GM12878 (cell line): ENCODE data around the gene NOS1. TPM values are rescaled to one million over a fixed set of nuclear protein-coding genes. Genes with fewer than 3 reads are reported as not detected.
"Not testable (repeated sequence)": the region's sequence is repeated elsewhere in the genome, so short reads cannot be mapped to it uniquely, and the experiment has no call there.

Experiments used
- ATAC-seq: fragments of 200-7000 bp; cut with Tn5 transposase; 3 replicates; pipeline ENCODE4 v1.9.1; 2020; ENCODE audit warnings: mild to moderate bottlenecking, moderate library complexity
- BruUV-seq: library from RNA; stranded (reverse); fragments of 400-500 nt; replicated peaks from 2 replicates; lab custom pipeline; 2021; lab: Mats Ljungman, UMichigan
- CTCF ChIA-PET: fragments of 300-600 bp; sonication (Branson Sonifier 250); formaldehyde crosslinking; extraction: SDS; loops from one replicate; lab custom pipeline; 2021; ENCODE audit warnings: inconsistent platforms; lab: Yijun Ruan, JAX
- POLR2A ChIA-PET: fragments of 350-600 bp; formaldehyde crosslinking; extraction: SDS; loops from one replicate; lab custom pipeline; 2021; ENCODE audit warnings: inconsistent platforms; lab: Charles Lee
- RAD21 ChIA-PET: fragments of 300-600 bp; sonication (Branson Sonifier 250); formaldehyde crosslinking; loops from one replicate; lab custom pipeline; 2023; ENCODE audit warnings: antibody characterized with exemption; ENCODE audit not compliant: unreplicated experiment; lab: Charles Lee
- SMC1A ChIA-PET: fragments of 300-600 bp; sonication (Branson Sonifier 250); formaldehyde crosslinking; loops from one replicate; lab custom pipeline; 2023; ENCODE audit not compliant: unreplicated experiment, uncharacterized antibody; lab: Charles Lee
- DNase-seq: peaks from one replicate; pipeline ENCODE4 v3.0.0-alpha.2; 2011; ENCODE audit warnings: low read depth, low spot score
- FAIRE-seq: peaks from 3 replicates; lab custom pipeline; 2011; peaks lifted over from hg19 to GRCh38; lab: Jason Lieb, UNC
- H2AFZ ChIP-seq: 2 replicates; pipeline ENCODE4 v1.6.0; 2011; ENCODE audit warnings: low read depth, low read length, control low read depth; ENCODE audit not compliant: control insufficient read depth
- H3K27ac ChIP-seq: 2 replicates; pipeline ENCODE4 v1.5.1; 2011; ENCODE audit warnings: control low read depth; ENCODE audit not compliant: control insufficient read depth, insufficient read depth
- H3K27me3 ChIP-seq, 2 experiments: replicated peaks in 1 of 2; 2 replicates each; pipeline versions ENCODE4 v1.6.0 to v1.6.1; 2011; ENCODE audit warnings: low read length in 1 of 2; ENCODE audit not compliant: control insufficient read depth in 2 of 2, insufficient read depth in 2 of 2
- H3K36me3 ChIP-seq, 2 experiments: 2 replicates each; pipeline ENCODE4 v1.5.1; 2011; ENCODE audit warnings: low read length in 1 of 2; ENCODE audit not compliant: control insufficient read depth in 2 of 2, insufficient read depth in 2 of 2
- H3K4me1 ChIP-seq: 2 replicates; pipeline ENCODE4 v1.6.1; 2011; ENCODE audit warnings: mild to moderate bottlenecking, low read length, moderate library complexity, mixed read lengths; ENCODE audit not compliant: control insufficient read depth, insufficient read depth
- H3K4me2 ChIP-seq: 2 replicates; pipeline ENCODE4 v1.6.0; 2011; ENCODE audit warnings: control low read depth; ENCODE audit not compliant: control insufficient read depth, insufficient read depth
- H3K4me3 ChIP-seq: fragments of 200-600 bp; sonication (generic); 2 replicates; pipeline ENCODE4 v1.5.1; 2016
- H3K79me2 ChIP-seq: 2 replicates; pipeline ENCODE4 v1.6.0; 2011; ENCODE audit warnings: low read length; ENCODE audit not compliant: control insufficient read depth, insufficient read depth
- H3K9ac ChIP-seq: 2 replicates; pipeline ENCODE4 v1.8.0; 2011; ENCODE audit warnings: low read length, control low read depth, mixed read lengths; ENCODE audit not compliant: control insufficient read depth, insufficient read depth
- H3K9me3 ChIP-seq: replicated peaks from 3 replicates; pipeline ENCODE4 v1.5.1; 2011; ENCODE audit warnings: mild to moderate bottlenecking, low read length; ENCODE audit not compliant: control insufficient read depth, insufficient read depth
- H4K20me1 ChIP-seq: 2 replicates; pipeline ENCODE4 v1.6.0; 2011; ENCODE audit not compliant: control insufficient read depth, insufficient read depth
- BCL11A ChIP-seq: IDR thresholded peaks from 2 replicates; pipeline ENCODE4 v1.6.1; 2011; ENCODE audit warnings: low read depth, low read length
- BCLAF1 ChIP-seq: fragments of 450-650 bp; IDR thresholded peaks from 2 replicates; pipeline ENCODE4 v1.6.1; 2017; ENCODE audit warnings: antibody characterized with exemption, mild to moderate bottlenecking, moderate library complexity
- MAX ChIP-seq: IDR thresholded peaks from 2 replicates; pipeline ENCODE4 v1.6.1; 2012; ENCODE audit warnings: low read depth, low read length, improper control_type of control experiment
- PML ChIP-seq: IDR thresholded peaks from 2 replicates; pipeline ENCODE4 v1.6.1; 2012; ENCODE audit warnings: low read length, inconsistent platforms
- SUPT20H ChIP-seq: IDR thresholded peaks from 2 replicates; pipeline ENCODE4 v1.6.1; 2011; ENCODE audit warnings: low read depth, mild to moderate bottlenecking, low read length, moderate library complexity, borderline replicate concordance; ENCODE audit not compliant: control insufficient read depth
- ZNF274 ChIP-seq: IDR thresholded peaks from one replicate; pipeline ENCODE4 v1.8.0; 2011; ENCODE audit not compliant: insufficient read length, insufficient read depth
- WGBS: methylation state at CpG from one replicate; pipeline ENCODE4 v1.1.6; 2016; ENCODE audit warnings: low lambda C conversion rate; ENCODE audit not compliant: insufficient replicate concordance, insufficient coverage; ENCODE audit errors: missing lambda C conversion rate; 5-methylcytosine and 5-hydroxymethylcytosine counted together
- in situ Hi-C: fragments of 300-500 bp; cut with MboI; formaldehyde crosslinking; loops from 9 replicates; pipeline ENCODE4 v1.14.3; 2018; ENCODE audit warnings: mixed read lengths
- intact Hi-C: fragments of 100-400 bp; cut with micrococcal nuclease; formaldehyde crosslinking; loops from one replicate; pipeline ENCODE4 v1.14.2; 2022; ENCODE audit not compliant: unreplicated experiment
- polyA plus RNA-seq, 11 experiments: library from polyadenylated mRNA; depleted of rRNA in 4 of 11; unstranded in 6 of 11; stranded (reverse) in 5 of 11; fragments of >200 nt; fragmentation: Nextera tagmentation in 4 of 11; fragmentation: Illumina TruSeq in 1 of 11; extraction: Ambion mirVana in 4 of 11; extraction: Trizol in 1 of 11; gene quantifications; 1 replicate in 1 of 11; 2 replicates in 10 of 11; pipeline versions ENCODE4 v1.2.1 to v1.2.3, GENCODE V29; 2011 to 2016; ENCODE audit warnings: inconsistent platforms in 2 of 11, missing spikeins in 2 of 11, low read depth in 1 of 11
- total RNA-seq, 4 experiments: library from RNA; depleted of rRNA in 3 of 4; stranded (reverse); fragments of >200 nt in 3 of 4; fragmentation: Illumina TruSeq in 1 of 4; extraction: Trizol in 1 of 4; gene quantifications; 2 replicates each; pipeline versions ENCODE4 v1.2.1 to v1.2.3, GENCODE V29; 2013 to 2021

NOS1 gene
- total and polyA plus RNA-seq, 10 of the 15 experiments (the other 5 are each of a cell fraction or from before 2014, with no cell fraction given) = under 0.01 to 0.04 (median 0.01) TPM; not detected in 7

GRCh38 chr12:117182866-117183265 lies 178.6 kb downstream of the NOS1 start:
- Histone ChIP-seq H3K4me1 (no peaks in the 10 kb centered on the region), H3K9ac (no peak overlapping the region), H3K27me3 (no peaks in the 10 kb centered on the region), H3K4me2 (no peak overlapping the region), H3K36me3 (peaks cover 0 to 9% of the 10 kb centered on the region in 2 experiments; a peak in 3 of 4 replicates), H4K20me1 (no peaks in the 10 kb centered on the region), H3K79me2 (peaks cover 1% of the 10 kb centered on the region; the same call in 1 of the 2 replicates), H3K4me3 (no peak overlapping the region)
- DNase-seq = no peak
- 97% methylated on average over 3 of the region's 3 CpGs for WGBS
- no TSS peak for BruUV-seq
- FAIRE-seq = no peak
- ATAC-seq = no peak
- SMC1A ChIA-PET = no interaction called here
- RAD21 ChIA-PET = no interaction called here
- in situ Hi-C loops = loop anchor here (25.0 kb wide), 1 partner anchor 1204 kb away; the partner anchor contains the start of gene SUDS3
- no peak for TF ChIP-seq ZNF274
- TF ChIP-seq SUPT20H = no peak
- TF ChIP-seq BCL11A = no peak
- TF ChIP-seq MAX = no peak
- TF ChIP-seq PML = no peak
- TF ChIP-seq BCLAF1 = no peak
- TF ChIP-seq, all 136 proteins: peak for 0
- ChIA-PET CTCF (no interaction called here), POLR2A (interaction anchor here (0.6 kb wide), 1 partner anchor 47 kb away, joined by 3 read pairs; no protein-coding TSS in a partner anchor)
- Histone ChIP-seq H3K27ac (no peak overlapping the region), H3K9me3 (peaks cover 7% of the 10 kb centered on the region; the same call in 2 of the 3 replicates), H2AFZ (no peak overlapping the region)
- intact Hi-C loops = no loop called here

- H3K4me3 ChIP-seq, H4K20me1 ChIP-seq, POLR2A ChIA-PET, H3K4me1 ChIP-seq, H3K9me3 ChIP-seq, ATAC-seq, H3K9ac ChIP-seq, CTCF ChIA-PET, H3K27me3 ChIP-seq, H3K4me2 ChIP-seq, DNase-seq, FAIRE-seq, intact Hi-C loops, SMC1A ChIA-PET, H3K27ac ChIP-seq, BruUV-seq, H3K79me2 ChIP-seq, H2AFZ ChIP-seq, RAD21 ChIA-PET: not testable (repeated sequence)
- WGBS = 91% methylated on average over 8 of the region's 8 CpGs
- in situ Hi-C loops = loop anchor here (25.0 kb wide), 1 partner anchor 1206 kb away; the partner anchor contains the start of gene SUDS3
- H3K36me3 ChIP-seq = peaks cover 0 to 11% of the 10 kb centered on the region in 2 experiments; a peak in 3 of 4 replicates
Measured at GRCh38 chr12:117181468-117181843, 180.0 kb downstream of the NOS1 start.
